Measurements from ENCODE around the gene ARHGAP8. TPM values are rescaled to one million over a fixed set of nuclear protein-coding genes. Genes with fewer than 3 reads are reported as not detected.

ARHGAP8 gene
- total and polyA plus RNA-seq, 2 donors (not counting 3 experiments of a cell fraction or from before 2014, with no cell fraction given), result not detected

DNA sequence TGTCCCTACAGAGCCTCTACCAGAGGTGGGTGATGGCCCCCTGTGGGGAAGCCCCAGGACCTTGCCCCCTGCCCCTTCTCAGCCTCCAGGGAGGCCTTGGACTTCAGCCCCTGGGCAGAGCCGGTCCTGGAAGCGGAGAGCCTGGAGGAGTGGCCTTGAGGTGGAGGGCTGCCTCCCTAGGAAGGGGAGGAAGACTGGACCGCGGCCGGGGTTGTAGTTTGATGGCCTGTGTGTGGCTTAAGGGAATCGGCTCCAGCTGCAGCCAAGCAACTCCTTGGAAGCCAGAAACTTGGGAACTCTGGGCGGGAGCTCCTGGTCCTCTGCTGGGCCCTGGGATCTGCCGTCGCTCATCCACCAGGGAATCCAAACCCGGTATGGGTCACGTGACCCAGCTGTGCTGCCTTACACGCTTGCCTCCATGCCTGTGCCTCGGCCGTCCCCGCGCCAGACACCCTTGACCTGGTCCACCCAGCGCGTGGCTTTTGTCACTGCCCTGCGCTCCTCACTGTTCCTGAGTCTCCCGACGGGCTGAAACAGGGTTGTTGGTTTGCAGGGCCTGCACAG, 23.5 kb upstream of the ARHGAP8 start:
- DNase-seq (ENCODE audit: low read depth, low spot score), result no peak
- intact Hi-C loops (cut with micrococcal nuclease), result loop anchor here (2.0 kb wide), 1 partner anchor 14 kb away; no protein-coding TSS in a partner anchor
- BruUV-seq (replicated peaks), result no TSS peak
- no peaks in the 10 kb centered on the region for H3K79me2 ChIP-seq (ENCODE audit: control insufficient read depth, insufficient read depth, low read length)
- H3K36me3 ChIP-seq (ENCODE audit: control insufficient read depth in 2 of 2, extremely low read depth in 1 of 2, insufficient read depth in 2 of 2, low read length in 2 of 2), result no peaks in the 10 kb centered on the region
- no peak overlapping the region for H2AFZ ChIP-seq (ENCODE audit: low read depth, low read length)
- no peaks in the 10 kb centered on the region for H4K20me1 ChIP-seq (replicated peaks; ENCODE audit: control insufficient read depth, extremely low read depth, insufficient read depth, low read length)
- H3K4me1 ChIP-seq (ENCODE audit: control insufficient read depth, extremely low read depth, insufficient read depth, low read length), result no peaks in the 10 kb centered on the region
- H3K9me3 ChIP-seq (replicated peaks; ENCODE audit: control insufficient read depth, insufficient read depth, low read length), result no peaks in the 10 kb centered on the region
- H3K4me2 ChIP-seq (ENCODE audit: insufficient read depth, low read length), result no peak overlapping the region
- no peak overlapping the region for H3K4me3 ChIP-seq (replicated peaks in 1 of 3; ENCODE audit: insufficient read depth in 1 of 3, low read depth in 1 of 3, low read length in 3 of 3)
- ChIA-PET CTCF (interaction anchor here (0.9 to 1.6 kb wide), 3 partner anchors 29 to 44 kb away, joined by 3 to 4 read pairs (median 4); no protein-coding TSS in a partner anchor), POLR2A (no interaction called here)
- no peak for FAIRE-seq
- H3K9ac ChIP-seq (replicated peaks; ENCODE audit: extremely low read depth, insufficient read depth, low read length), result no peak overlapping the region
- dilution Hi-C loops (cut with MboI; ENCODE audit: extremely low pct_ligation_motif_present, low sequenced_read_pairs), result no loop called here
- no peaks in the 10 kb centered on the region for H3K27me3 ChIP-seq (ENCODE audit: control insufficient read depth in 2 of 2, insufficient read depth in 2 of 2, low read length in 2 of 2)
- no peak overlapping the region for H3K27ac ChIP-seq (ENCODE audit: insufficient read depth, low read depth, low read length)
- TF ChIP-seq JUN (IDR thresholded peaks at IDR 0.05; ENCODE audit: borderline replicate concordance, insufficient read depth, insufficient read length, low read depth), result no peak
- TF ChIP-seq, protein P1, sequence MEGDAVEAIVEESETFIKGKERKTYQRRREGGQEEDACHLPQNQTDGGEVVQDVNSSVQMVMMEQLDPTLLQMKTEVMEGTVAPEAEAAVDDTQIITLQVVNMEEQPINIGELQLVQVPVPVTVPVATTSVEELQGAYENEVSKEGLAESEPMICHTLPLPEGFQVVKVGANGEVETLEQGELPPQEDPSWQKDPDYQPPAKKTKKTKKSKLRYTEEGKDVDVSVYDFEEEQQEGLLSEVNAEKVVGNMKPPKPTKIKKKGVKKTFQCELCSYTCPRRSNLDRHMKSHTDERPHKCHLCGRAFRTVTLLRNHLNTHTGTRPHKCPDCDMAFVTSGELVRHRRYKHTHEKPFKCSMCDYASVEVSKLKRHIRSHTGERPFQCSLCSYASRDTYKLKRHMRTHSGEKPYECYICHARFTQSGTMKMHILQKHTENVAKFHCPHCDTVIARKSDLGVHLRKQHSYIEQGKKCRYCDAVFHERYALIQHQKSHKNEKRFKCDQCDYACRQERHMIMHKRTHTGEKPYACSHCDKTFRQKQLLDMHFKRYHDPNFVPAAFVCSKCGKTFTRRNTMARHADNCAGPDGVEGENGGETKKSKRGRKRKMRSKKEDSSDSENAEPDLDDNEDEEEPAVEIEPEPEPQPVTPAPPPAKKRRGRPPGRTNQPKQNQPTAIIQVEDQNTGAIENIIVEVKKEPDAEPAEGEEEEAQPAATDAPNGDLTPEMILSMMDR (IDR thresholded peaks at IDR 0.05; ENCODE audit: extremely low read depth in 1 of 2, insufficient read depth in 1 of 2, low read depth in 1 of 2, low read length in 2 of 2), result no peak
- TF ChIP-seq POLR2A (IDR thresholded peaks at IDR 0.05; ENCODE audit: low read depth, low read length), result no peak
- no peak for TF ChIP-seq EZH2 (IDR thresholded peaks at IDR 0.05; ENCODE audit: borderline replicate concordance, low read depth, low read length, severe bottlenecking)
- TF ChIP-seq GATA2 (IDR thresholded peaks at IDR 0.05; ENCODE audit: insufficient read depth, insufficient read length, low read depth, low read length), result no peak
- TF ChIP-seq MYC (IDR thresholded peaks at IDR 0.05; ENCODE audit: low read depth, low read length), result no peak
- no peak for TF ChIP-seq POLR2AphosphoS5 (IDR thresholded peaks at IDR 0.05; ENCODE audit: insufficient read depth, low read depth, low read length)
- TF ChIP-seq MAX (IDR thresholded peaks at IDR 0.05; ENCODE audit: insufficient read depth, insufficient read length), result no peak
- no peak for TF ChIP-seq FOS (IDR thresholded peaks at IDR 0.05; ENCODE audit: borderline replicate concordance, insufficient read depth, low read length)
- H3K9me1 ChIP-seq (replicated peaks; ENCODE audit: control insufficient read depth, extremely low read depth, insufficient read depth, low read length), result no peaks in the 10 kb centered on the region
